HG03064 (cell line): Measurements from ENCODE around the gene CCDC90B.

Experiments used
- ATAC-seq: cut with Tn5 transposase; IDR thresholded peaks from one replicate; pipeline ENCODE4 v1.9.1; 2021; ENCODE audit warnings: low read depth; ENCODE audit not compliant: unreplicated experiment

Gene CCDC90B

DNA sequence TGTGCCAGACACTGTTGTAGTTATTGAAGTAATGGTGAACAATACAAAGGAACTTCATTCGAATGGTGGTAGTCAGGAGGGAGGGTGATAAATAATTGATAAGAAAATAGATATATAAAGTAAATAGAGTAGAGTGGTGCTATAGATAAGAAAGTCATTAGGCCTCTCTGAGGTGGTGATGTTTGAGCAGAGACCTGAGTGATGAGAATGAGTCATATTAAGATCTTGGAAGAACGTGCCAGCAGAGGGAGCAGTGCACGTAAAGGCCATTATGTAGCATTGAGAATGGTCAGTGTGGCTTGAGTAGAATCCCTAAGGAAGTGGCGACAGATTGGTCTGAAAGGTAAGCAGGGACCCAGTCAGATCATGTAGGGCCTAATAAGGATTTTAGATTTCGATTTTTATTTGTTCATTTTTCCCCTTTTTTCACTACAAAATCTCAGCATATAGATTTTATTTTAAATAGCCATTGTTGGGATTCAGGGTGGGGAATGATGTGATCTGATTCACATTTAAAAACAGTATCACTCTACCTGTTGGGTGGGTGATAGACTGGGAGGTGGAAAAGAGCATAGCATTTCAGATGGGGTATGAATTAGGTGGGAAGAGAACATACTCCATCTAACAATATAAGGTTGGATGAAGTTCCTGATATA, 44.7 kb downstream of the CCDC90B start:
- ATAC-seq = no peak

DNA sequence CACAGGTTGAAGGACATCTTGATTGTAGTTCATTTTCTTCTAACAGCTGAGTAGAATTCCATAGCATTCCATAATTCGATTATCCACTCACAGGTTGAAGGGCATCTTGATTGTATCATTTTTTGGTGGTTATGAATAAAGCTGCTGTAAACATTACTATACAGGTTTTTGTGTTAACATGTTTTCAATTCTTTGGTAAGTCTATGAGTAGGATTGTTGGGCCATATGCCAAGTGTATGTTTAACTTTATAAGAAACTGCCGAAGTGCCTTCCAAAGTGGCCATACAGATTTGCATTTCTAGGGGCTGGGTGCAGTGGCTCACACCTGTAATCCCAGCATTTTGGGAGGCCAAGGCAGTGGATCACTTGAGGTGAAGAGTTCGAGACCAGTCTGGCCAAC, 48.1 kb downstream of the CCDC90B start:
- ATAC-seq = no peak

DNA sequence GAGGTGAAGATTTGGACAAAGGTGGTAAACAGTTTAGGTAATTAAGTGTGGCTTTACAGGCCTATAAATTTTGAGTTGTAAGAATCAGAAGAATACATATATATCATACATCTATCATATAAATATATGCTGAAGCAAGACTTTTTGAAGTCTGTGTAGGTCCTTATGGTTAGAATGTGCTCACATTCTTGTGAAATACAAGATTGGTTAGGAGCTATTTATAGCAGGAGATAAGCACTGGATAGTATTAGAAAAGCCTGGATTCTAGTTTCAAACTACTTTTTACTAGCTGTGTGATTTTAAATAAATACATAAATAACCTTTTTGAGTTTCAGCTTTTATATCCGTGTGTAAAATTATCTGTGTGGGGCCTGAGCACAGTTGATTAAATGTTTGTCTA, 50.3 kb downstream of the CCDC90B start:
- ATAC-seq = no peak

DNA sequence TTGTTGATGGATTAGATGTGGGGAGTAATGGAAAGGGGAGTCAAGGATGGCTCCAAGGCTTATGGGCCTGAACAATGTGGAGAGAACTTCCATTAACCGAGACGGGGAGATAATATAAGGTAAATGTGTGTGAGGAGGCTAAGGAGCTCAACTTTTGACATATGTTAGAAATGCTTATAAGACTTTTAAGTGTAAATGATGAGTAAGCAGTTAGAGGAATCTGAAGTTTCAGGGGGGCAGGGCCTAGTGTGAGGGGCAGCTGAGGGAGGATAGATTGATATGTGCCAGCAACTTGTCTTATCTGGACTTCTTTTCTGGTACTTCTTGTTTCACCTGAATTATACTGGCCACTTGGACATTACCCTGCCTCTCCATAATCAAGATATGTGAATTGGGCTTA, 62.7 kb downstream of the CCDC90B start:
- no peak for ATAC-seq

DNA sequence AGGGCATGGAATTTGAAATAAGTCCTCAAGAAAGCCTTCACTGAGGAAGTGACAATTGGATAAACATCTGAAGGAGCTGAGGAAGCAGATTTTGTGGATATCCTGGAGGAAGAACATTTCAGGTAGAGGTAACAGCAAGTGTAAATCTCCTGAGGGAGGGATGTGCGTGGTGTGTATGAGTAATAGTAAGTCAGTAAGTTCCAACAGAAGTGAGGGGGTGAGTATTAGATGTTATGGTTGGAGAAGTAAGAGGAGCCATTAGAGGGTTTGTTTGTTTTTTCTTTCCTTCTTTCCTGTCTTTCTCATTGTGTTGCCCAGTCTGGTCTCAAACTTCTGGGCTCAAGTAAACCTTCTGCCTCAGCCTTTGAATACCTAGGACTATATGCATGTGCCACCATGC, 63.7 kb downstream of the CCDC90B start:
- ATAC-seq = no peak

DNA sequence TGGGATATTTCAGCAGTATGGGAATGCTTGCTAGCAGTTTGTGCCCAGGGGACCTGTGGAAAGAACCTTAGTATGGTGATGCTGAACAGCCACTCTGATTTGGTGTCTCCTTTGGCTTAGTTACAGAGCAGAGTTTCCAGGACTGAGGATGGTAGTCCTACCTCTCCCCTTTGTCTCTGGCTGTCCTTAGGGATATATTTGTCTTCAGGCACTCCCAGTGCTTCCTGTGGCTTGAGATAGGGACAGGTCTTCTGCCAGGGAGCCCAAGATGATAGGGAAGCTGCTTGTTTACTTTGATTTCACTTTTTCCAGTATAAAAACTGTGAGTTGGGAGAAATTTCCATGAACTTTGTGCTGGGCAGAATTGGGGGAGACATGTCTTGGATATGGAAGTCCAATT, 64.5 kb downstream of the CCDC90B start:
- ATAC-seq = no peak

DNA sequence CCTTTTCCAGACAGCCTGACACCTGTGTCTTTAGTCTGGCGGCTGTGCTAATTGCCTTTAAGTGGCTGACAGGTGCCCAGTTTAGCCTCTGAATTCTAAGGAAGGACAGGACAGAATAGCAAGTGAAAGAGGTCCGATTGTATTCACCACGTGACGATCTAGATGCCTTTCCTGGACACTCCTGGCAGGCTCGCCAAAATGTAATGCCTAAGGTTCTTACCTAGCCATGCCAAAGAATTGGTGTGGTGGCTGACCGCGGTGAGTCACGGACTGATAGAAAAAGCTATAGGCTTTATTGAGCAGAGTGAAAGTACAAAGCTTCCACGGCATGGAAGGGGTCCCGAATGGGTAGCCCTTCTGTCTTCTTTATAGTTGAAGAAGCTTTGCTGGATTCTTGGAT, 65.9 kb downstream of the CCDC90B start:
- ATAC-seq = no peak

DNA sequence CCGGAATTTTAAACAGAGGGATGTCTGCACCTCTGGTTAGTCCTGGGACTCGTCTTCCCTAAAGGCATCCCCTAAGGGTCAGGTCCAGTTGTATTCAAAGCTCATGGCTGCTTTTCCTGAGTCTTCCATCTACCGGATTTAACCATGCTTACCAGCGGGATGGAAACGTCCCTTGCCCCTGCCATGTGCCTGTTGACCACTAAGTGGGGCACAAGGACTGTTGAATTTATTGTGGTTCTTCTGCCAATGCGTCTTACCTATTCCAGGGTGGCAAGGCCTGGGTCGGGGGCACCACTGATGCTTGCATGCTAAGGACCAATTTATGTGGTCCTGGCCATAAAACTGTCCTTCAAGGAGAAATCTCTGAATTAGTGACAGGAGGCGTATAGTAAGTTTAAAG, 67.1 kb downstream of the CCDC90B start:
- ATAC-seq = no peak
